ENCODE results near the gene ASTN2.

- TF ChIP-seq ZNF699 (CRISPR knock-in tag; IDR thresholded peaks at IDR 0.05; ENCODE audit: insufficient replicate concordance) = no peak
- no peak for TF ChIP-seq FOXP1 (CRISPR knock-in tag; IDR thresholded peaks at IDR 0.05)
- TF ChIP-seq CEBPZ (IDR thresholded peaks at IDR 0.05; ENCODE audit: borderline replicate concordance, low read depth, low read length) = no peak
- no peak for TF ChIP-seq ETS2 (tag; IDR thresholded peaks at IDR 0.05; ENCODE audit: borderline replicate concordance, poor library complexity, severe bottlenecking)
- no peak for TF ChIP-seq DDX20 (tag; IDR thresholded peaks at IDR 0.05; ENCODE audit: low read depth)
- no peak for TF ChIP-seq MYC (IDR thresholded peaks at IDR 0.05; ENCODE audit: low read depth, low read length)
- no peak for TF ChIP-seq MYC (CRISPR knock-in tag; IDR thresholded peaks at IDR 0.05; ENCODE audit: borderline replicate concordance, low read depth)
- no peak for TF ChIP-seq FOXK1 (CRISPR knock-in tag; IDR thresholded peaks at IDR 0.05; ENCODE audit: borderline replicate concordance)
- no peak for TF ChIP-seq KDM1A (IDR thresholded peaks at IDR 0.05)
- no peak for TF ChIP-seq KAT2B (IDR thresholded peaks at IDR 0.05; ENCODE audit: low read depth, low read length)
- no peak for TF ChIP-seq ZNF24 (IDR thresholded peaks at IDR 0.05)
- no peak for TF ChIP-seq ZFP1 (CRISPR knock-in tag; IDR thresholded peaks at IDR 0.05)
- TF ChIP-seq MAFF (IDR thresholded peaks at IDR 0.05; ENCODE audit: low read length) = no peak
- no peak for TF ChIP-seq RBM39 (optimal IDR thresholded peaks at IDR 0.05; ENCODE audit: low read depth, low read length)
Observed at GRCh38 chr9:117313989-117314388, 100.9 kb downstream of the ASTN2 start.

All from K562 (cell line).